Stimulated activated CD4-positive, alpha-beta T cell treated with anti-CD3 and anti-CD28 coated beads, Interleukin-1b, Interleukin-23, amount 100 ng/mL, for 48 hours (primary cell): ENCODE data around the gene RTTN.

ENCODE experiments used
- DNase-seq: peaks from one replicate; pipeline ENCODE4 v3.0.0-alpha.2; 2020

RTTN gene

DNA sequence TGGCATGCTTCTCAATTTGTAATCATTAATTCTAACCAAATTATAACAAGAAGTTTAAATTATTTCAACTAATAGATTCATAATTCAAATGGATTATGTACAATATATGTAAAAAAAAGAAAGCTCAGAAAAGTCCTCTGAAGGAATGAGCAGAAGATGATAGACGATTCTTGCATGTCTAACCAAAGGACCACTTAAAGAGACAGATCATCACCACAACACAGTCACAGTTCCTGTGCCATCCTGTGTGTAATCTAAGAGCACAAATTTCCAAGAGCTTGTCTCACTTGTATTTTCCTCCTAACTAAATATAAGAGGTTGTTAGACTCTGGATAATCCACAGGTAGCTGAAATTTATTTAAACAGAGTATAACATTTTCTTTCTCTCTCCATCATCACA lies 135.5 kb downstream of the RTTN start:
- DNase-seq: no peak

DNA sequence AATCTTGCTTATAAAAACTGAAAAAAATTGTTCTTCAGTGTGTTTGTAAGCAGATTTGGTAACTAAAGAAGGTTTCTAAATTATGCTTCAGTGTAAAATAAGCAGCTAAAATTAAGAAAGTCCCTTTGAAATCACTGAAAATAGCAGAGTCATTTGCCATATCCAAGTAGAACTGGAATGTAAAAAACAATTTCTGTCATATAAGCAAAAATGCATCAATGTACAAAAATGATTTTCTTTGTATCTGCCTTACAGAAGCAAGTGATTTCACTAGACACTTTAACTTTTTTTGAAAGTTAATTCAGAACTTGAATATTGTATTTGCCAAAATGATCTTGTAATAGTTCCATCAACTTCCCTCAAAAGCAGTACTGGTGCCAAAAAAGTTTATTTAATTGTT lies 136.1 kb downstream of the RTTN start:
- no peak for DNase-seq

DNA sequence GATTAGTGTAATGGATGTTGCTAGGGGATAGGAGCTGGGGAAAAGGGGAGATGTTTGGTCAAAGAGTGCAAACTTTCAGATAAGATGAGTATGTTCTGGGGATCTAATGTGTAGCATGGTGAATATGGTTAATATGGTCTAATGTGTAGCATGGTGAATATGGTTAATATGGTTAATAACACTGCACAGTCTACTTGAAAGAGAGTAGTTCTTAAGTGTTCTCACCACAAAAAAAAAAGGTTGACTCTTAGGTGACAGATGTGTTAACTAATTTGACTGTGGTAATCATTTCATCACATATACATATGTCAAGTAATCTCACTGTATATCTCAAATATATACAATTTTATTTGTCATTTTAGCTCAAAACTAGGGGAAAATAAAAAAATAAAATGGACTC lies 136.5 kb downstream of the RTTN start:
- no peak for DNase-seq

DNA sequence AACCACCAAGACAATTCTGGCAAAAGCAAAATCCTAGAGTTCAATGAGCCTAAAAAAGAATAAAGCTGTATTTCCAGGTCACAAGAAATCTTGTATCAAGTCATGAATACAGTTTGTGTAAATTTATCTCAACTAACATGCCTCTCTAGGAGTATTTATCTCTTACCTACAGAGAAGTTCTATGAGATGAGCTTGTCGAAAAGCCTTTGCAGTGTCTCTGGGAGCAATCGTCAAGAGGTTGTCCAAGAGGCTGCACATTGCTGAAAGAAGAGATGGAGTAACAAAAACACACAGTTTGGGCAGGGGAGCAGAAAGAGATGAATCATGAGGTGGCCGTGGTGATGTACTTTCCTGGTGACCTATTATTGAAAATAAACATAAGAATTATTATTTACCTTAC lies 145.8 kb downstream of the RTTN start:
- DNase-seq: no peak

DNA sequence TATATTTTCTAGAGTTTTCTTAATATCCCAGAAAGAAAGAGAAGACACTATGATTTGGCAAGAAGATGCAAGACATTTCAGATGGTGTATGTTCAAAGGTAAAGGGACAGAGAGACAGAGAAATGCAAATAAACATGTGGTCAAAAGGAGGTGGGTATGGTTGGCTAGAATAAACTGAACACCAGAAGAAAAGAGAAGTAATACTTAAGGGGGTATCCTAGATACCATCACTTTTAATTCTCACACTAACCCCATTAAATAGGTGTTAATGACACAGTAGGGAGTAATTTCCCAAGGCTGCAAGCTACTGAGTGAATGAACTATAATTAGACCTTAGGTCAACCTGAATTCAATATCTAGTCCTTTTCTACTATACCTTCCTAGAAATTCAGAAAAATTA lies 146.6 kb downstream of the RTTN start:
- DNase-seq: no peak

DNA sequence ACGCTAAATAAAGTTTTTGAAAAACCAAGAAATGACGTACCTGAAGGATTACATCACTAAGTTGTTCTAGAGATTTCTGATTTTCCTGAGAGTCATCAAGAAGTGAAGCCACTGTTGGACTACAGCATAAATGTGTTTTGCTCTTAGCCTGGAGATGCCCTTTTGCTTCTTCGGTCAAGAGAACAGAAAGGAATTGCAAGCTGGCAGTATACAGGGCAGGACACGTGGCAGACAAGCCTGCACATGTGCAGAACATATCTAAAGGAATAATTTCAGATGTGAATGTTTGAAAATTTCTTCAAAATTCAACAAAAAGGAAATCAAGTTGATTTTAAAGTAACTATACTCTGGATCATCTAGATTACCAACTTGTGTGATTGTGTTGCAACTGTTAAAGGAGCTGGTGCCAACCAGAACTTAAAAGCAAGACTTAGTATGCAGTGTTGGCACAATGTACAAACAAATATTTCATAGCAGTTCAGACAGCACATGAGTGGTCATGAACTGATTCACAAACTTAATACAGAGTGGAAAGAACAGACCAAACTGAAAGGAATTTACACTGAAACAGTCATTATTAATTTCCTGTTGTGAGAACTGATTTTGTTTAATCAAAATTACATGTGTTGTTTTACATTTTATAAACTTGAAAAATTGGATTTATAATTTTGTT lies 157.4 kb downstream of the RTTN start:
- no peak for DNase-seq

DNA sequence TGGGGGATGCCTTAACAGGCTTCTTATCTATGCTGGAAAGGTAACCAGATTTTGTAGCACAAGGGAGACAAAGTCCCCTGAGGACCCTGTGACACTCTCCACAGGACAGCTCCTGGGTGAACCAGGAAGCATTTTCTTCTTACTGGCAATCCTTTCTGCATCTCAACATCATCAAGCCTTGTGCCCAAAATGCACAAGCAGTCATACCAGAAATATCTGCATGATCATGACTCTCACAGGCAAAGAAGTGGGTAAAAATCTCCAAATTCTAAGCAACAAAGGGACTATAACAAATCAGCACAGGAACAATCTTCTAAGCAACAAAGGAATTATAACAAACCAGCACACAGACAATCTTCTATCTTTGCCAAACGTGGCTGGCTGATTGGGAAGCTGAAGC lies 158.7 kb downstream of the RTTN start:
- no peak for DNase-seq

DNA sequence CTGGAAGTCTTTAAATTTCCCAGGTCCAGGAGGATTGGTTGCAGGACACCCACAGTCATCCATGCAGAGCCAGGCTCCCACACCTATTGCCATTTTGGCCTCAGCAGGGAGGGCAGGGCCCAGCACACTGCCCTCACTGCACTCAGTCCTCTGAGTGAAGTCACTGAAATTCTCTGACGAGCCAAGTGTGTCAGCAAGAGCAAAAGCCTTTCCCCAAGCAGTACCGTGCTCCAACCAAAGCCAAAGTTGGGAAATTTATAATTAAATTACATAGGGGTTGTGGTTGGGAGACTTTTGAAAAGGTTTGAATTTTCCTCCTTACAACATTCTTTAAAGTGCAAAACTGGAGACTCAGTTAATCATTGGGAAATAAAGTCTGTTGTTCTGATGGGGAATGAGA lies 159.3 kb downstream of the RTTN start:
- no peak for DNase-seq

DNA sequence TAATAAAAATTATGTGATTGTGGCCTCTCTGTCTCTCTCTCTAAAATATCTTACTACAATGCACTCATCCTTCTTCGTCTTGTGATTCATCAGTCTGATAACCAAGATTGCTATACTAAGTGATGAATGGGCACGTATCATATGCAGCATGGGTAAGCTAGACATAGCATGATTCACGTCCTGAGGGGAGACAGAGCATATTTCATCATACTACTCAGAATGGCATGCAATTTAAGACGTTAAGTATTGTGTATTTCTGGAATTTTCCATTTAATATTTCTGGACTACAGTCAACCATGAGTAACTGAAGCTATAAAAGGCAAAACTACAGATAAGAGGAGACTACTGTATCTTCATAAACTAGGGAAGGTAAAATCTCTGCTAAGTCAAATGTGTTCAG lies 160.9 kb downstream of the RTTN start:
- DNase-seq: no peak

DNA sequence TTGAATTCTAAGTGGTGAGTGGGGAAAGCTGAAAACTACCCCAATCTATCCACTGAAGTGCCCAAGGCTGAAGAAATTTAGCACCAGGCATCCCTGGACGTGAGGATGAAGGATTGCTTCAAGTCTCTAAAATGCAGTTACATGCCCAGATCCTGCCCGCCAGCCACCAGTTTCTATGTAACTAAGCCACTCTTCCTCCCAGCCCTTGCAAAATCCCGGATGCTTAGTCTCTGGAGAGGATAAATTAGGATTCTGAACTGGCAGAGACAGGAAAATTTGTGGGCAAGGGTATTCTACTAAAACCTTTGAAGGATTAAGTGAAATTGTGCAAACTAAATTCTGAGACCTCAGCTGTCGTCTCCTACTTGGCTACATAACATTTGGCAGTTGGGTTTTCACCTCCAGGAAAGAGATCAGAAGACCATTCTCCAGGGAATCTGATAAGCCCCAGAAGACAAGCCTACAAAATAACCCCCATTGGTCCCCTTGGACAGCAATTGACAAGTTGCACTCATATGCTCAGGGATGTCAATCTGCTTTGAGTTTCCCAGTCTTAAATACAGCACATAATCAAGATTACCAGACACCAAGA lies 163.9 kb downstream of the RTTN start:
- DNase-seq: no peak

DNA sequence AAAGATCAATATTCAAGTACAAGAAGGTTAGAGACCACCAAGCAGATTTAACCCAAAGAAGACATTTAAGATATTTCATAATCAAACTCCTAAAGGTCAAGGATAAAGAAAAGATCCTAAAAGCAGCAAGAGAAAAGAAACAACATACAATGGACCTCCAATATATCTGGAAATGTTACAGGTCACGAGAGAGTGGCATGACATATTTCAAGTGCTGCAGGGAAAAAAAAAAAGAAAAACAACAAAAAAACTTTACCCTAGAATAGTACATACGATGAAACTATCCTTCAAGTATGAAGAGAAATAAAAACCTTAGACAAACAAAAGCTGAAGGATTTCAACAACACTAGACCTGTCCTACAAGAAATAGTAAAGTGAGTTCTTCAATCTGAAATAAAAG lies 166.3 kb downstream of the RTTN start:
- no peak for DNase-seq

DNA sequence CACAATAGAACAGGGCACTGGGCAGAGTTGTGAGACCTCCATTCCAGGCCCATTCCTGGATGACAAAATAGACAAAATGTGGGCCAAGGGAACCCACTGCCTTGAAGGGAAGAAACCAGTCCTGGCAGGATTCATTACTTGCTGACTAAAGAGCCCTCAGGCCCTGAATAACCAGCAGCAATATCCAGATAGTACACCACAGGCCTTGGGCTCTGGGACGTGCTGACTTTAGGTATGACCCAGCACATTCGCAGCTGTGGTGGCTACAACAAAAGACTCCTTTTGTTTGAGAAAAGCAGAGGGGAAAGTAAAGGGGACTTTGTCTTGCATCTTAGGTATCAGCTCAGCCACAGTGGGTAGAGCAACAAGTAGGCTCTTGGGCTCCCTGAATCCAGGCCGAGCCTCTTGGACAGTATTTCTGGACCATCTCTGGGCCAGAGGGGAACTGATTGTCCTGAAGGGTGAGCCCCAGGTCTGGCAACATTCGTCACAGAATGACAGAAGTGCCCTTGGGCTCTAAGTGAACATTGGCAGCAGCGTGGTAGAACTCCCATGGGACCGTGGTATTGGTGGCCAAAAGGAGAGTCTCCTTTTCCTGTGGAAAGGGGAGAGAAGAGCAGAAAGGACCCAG lies 167.9 kb downstream of the RTTN start:
- DNase-seq: no peak

DNA sequence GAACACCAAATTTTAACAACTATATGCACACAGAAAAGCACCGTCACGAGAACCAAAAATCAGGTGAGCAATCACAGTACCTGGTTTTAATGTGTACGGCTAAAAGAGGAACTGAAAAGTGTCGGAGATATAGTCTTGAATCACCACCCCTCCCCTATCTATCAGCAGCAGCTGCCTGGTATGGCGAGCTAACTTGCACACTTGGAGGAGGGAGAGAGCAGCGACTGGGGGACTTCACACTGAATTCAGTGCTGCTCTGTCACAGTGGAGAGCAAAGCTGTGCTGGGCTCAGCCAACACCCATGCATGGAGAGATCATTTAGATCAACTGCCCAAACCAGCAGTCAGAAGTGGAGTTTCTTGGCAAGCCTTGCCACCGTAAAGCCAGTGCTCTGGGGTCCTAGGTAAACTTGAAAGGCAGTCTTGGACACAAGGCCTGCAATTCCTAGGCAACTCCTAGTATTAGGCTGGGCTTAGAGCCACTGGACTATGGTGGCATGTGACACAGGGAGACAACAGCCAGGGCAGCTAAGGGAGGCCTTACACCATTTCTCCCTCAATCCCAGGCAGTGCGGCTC lies 168.6 kb downstream of the RTTN start:
- DNase-seq: no peak

DNA sequence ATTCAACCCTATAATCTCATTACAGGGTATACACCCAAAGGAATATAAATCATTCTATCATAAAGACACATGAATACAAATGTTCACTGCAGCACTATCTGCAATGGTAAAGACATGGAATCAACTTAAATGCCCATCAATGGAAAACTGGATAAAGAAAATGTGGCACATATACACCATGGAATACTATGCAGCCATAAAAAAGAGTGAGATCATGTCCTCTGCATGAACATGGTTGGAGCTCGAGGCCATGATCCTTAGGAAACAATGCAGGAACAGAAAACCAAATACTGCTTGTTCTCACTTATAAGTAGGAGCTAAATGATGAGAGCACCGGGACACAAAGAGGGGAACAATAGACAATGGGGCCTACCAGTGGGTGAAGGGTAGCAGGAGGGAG lies 169.3 kb downstream of the RTTN start:
- no peak for DNase-seq

DNA sequence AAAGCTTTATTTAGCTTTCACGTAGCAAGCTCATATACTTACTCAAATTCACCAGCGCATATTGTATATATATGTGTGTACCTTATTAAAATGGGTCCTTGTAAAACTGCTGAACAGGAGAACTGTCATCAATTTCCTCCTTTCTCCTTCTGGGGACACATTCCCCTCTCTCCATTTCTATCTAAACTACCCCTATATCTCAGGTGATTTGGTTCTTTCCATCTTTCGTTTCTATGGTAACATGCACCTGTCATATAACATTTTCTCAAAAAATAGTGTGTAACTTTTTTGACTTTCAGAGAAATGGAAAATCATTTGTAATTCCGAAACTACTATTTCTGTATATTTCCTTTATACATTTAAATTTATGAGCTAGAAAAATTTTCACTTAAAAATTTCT lies 174.3 kb downstream of the RTTN start:
- no peak for DNase-seq

DNA sequence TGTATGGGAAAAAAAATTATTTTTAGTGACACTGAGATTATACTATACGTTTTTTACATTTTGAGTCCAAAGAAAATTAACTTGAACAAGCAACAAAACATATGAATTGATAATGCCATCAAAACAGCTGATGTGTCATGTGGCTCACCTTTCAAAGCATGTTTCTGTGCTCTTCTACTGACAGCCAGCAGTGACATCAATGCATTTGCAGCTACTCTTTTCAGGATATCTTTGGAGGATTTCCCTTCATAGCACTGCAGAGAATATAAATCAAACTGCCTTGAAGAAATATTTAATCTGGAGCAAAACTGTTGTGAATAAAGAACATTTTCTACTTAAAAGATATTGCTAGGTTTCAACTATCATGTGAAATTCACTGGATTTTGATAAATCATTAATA lies 174.8 kb downstream of the RTTN start:
- no peak for DNase-seq

DNA sequence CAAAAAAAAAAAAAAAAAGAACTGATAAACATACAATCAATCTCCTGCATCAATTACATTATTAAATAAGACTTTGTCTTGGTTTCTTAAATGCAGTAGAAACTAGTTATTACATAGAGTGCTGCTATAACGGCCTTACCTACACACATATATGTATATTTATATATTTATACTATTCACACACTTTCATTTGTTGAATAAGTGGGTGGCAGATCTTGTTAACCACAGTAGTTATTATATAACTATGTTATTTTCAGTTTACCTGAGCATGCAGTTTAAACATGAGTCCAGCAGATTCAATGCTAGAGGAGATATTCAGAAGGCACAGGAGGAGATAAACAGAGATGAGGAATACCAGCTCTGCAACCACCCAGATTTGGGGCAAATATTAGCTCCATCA lies 176.3 kb downstream of the RTTN start:
- DNase-seq: no peak

DNA sequence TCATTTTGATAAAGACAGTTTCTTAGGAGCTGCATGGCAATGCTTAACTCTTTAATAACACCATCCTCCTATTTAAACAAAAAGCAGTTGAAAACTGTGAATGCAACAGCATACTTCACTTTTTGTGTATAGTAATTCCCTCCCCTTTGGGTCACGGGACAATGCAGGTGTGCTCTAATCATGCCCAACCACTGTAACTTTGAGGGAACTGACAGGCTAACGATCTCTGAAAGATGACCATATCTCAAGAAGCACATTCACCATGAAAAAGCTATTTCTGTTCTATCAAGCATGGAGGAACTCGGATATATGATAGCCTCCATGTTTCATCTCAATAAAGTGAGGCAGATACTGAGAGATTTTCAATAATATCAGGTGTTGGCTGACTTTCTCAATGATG lies 176.8 kb downstream of the RTTN start:
- no peak for DNase-seq

DNA sequence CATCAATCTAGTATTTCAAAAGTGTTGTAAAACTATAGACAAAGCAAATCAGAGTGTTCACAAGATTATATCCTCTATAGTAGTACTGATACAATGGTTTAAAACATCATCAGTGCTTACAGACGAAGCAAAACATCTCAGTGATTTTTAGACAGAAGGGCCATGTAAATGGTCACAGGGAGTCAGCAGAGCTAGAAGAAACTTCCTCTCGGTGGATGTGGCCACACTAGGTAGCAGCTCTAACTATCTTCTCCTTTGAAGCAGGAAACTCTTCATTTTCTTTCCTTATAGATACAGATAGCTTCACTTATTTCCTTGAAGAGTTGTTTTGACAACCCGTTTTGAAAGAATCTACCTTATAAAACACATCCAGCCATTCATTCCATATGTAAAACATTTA lies 177.4 kb downstream of the RTTN start:
- DNase-seq: no peak

DNA sequence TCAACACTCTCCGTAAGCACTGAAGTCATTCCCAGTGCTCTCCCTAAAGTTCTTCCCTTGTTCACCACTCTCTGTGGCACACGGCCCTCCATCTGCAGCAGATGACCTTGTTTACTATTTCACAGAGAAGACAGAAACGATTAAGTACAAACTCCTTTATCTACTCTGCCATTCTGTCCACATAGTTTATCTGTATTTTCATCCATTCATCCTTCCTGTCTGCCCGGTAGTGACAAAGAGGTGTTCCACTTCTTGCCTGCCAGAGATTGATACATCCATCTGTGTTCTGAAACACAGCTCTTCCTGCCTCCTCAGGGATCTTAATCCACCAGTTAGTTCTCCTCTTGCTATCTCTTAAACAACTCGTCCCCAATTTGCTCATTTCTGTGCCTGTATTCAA lies 179.9 kb downstream of the RTTN start:
- no peak for DNase-seq

DNA sequence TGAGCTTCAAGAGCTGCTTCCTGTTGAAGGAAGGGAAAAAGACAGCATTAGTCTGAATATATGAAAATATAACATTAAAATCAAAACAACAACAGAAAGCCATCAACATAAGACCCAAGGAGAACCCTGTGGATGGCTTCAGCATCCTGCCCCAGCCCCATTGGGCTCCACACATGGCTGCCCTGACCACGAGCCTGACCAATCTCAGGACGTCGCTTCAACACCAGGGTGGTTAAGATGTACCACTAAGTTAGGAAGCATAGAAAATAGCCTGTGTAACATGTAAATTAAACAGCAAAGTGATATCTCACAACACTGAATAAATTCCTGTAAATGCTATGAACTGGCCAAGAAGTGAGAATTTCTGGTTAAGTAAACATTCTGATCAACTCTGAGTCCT lies 180.7 kb downstream of the RTTN start:
- DNase-seq: no peak

DNA sequence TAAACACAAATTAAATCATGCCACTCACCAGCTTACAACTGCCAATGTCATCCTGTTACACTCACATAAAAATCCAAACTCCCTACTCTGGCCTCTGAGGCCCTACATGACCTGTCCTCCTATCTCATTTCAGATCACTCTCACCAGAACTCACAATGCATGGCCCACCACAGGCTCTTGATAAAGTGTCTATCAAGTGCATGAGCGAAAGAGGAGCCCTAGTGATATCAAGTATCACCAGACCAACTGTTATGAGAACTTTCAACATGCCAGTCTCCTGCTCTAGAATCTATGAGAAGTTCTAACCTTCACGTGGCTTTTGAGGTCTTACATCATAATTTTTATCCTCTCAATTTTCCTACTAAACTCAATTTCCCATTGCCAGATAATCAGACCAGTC lies 181.4 kb downstream of the RTTN start:
- no peak for DNase-seq

DNA sequence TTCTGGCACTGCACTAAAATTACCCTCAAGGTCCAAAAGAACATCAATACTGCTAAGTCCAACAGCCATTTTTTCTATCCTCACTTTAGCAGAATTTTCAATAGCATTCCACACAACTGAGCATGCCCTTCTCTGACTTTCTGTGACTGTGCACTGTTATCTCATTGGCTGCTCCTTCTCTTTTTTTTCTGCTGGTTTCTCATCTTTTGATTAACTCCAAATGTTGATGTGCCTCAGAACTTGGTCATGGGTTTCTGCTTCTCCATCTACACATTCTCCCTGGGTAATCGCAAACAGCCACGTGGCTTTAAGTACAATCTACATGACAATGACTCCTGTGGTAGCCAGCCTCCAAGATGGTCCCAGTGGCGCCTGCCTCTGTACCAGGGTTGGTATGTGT lies 182.9 kb downstream of the RTTN start:
- DNase-seq: no peak

DNA sequence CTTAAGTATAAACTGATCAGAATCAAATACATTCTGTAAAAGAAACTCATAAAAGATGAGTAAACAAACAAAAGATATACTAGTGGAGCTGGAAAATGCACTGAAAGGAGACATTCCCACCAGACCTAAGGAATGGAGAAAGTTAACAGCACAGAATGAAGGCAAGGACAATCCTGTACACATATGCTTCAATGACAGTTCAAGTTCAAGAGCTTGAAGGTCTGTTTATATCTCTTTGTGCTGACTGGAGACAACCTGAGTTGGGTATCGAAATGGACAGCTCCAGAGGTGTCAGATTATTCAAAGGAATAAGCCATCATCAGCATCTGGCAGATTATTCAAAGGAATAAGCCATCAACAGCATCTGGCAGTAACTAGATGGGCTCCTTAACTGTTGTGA lies 184.0 kb downstream of the RTTN start:
- no peak for DNase-seq

DNA sequence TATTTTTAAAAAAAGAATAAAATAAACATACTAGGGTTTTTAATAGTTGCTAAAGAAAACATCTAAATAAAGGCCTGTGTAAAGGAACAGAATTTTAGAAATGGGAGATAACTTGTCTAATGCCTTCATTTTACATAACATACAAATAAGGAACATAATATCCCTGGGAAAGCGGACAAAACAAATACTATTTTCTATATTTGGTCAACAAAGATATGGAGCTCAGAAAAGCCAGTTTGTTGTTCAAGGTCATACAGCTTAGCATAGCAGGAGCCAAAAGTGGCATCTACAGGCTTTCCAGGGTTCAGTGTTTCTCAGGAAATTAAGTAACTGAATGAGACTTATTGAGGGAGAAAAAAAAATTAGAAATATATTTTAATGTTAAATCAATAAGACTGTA lies 184.4 kb downstream of the RTTN start:
- no peak for DNase-seq
